GM21526 (cell line): ENCODE measurements around the gene ADGRG1.

Experiments used
- ATAC-seq: cut with Tn5 transposase; IDR thresholded peaks from one replicate; pipeline ENCODE4 v1.9.1; 2021; ENCODE audit warnings: moderate library complexity; ENCODE audit not compliant: unreplicated experiment, low FRiP score

ADGRG1 gene

DNA sequence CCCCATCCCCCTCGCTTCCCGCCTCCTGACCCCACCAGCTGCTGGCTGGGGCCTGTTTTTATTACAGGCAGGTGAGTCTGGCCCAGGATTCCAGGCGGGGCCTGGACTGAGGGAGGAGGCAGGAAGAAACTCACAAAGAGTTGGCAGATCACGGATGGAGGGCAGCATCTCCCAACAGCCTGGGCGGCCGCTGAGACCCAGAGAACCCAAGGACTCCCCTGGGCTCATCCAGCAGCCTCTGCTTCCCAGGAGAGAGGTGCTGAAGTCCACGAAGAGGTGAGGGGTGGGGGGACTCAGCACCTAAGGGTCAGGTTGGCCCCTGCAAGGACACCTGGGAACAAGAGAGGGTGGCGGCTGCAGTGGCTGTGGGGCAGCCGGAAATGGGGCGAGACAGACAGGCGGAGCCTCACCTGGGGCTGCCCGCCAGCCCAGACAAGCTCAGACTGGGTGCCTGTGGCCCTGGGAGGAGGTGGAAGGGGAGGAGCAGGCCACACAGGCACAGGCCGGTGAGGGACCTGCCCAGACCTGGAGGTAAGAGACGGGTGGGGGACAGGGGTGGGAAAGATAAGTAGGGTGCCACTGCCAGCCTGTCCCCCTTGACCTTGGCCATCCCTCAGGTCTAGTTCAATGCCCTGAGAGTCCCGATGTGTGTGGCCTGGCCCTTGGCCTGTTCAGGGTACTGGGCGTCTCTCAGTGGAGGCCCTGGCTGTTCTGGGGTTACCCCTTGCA lies 8.7 kb upstream of the ADGRG1 start:
- ATAC-seq, result no peak

DNA sequence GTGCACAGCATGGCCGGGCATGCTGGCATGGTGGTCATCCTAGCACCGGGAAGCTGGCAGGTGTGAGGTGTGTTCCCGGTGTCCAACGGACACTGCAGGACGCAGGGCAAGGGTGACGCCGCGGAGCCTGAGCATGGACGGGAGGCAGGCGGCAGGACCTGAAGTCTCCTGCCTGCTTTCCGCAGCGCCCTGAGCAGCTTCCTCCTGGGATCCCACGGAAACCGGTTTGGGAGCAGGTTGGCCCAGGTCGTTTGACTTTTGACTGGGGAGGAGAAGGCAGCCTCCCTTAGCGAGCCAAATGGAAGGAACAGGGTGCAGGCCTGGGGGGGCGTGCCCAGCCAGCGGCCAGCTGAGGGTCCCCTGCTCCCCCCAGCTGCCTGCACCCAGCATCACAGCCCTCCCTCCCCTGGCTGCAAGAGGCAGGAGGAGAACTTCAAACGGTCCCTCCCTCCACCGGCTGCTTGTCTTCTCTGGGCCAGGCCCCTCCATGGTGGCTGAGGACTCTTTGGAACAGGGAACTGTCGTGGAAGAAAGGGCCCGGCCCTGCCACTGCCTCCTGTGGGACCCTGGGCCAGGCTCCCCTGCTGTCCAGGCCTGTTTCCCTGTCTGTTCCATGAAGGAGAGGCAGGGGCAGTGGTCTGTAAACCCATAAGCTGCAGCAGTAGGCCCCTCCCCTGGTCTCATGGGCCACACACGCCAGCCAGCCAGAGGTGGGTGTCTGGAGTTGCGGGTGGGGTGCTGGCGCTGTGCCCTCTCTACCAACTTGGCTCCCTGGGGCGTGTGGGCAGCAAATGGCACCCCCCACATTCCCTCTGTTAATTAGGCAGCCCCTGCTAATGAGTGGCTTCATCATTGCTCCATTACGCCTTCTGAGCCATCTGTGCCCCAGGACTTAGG lies 7.8 kb upstream of the ADGRG1 start:
- ATAC-seq, result no peak

DNA sequence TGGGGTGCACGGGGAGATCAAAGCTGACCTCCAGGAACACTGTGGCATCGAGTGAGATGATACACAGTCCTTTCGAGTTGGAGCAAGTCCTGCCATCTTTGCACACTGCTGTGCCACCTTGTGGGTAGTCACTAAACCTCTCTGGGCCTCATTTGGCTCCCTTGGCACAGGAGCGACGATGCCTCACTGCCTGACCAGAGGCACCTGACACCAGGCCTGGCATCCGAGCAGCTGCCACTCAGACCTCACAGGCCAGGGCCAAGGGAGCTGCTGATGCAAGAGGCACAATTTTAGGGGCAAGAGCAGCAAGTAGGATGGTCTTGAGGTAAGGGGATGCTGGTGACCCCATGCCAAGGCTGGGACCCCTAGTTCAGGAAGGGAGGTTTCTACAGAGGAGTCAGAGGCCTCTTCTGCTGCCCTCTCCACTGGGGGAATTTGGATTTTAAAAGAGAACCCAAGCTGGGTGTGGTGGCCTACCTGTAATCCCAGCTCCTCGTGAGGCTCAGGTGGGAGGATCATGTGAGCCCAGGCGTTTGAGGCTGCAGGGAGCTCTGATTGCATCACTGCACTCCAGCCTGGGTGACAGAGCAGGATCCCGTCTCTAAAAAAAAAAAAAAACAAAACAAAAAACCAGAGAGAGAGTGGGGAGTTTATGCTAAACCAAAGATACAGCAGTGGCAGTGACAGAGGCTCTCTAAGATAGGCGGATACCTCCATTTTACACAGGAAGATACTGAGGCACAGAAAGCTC lies 6.7 kb upstream of the ADGRG1 start:
- no peak for ATAC-seq

DNA sequence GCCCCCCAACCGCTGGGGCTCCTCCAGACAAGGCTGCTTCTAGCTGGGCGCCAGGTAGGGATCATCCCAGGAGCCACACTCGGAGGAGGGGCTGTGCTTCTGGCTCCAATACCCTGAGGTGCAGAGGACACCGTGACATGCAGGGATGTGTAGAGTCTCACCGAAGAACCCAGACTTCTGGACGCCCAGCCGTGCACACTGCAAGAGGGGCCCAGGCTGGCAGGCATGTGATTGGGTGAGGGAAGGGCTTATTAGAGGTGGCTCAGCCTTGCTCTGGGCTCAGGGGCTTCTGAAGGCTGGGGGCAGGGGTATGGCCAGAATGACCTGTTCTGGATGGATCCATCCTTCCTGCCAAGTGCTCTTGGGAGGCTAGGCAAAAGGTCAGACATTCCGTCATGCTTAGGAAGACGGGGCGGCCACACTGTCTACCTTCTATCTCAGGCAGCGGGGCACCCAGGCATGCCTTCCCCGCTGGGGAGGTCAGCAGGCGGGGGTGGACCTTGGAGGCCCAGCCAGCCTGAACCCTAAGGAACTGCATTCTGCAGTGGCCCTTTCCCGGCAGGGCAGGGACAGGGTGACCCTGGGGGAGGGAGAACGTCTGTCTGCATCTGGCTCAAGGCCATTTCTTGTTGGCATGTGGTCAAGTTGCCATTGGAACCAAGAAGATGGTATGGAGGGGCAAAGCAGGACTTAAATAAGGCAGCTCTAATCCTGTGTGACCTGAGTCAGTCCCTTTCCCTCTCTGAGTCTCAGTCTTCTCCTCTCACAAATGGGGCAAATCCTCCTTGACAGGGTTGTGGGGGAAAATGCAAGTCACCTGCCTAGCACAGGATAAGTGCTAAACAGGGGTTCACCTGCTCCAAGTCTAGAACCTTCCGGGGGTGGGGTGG lies 5.8 kb upstream of the ADGRG1 start:
- ATAC-seq, result no peak

DNA sequence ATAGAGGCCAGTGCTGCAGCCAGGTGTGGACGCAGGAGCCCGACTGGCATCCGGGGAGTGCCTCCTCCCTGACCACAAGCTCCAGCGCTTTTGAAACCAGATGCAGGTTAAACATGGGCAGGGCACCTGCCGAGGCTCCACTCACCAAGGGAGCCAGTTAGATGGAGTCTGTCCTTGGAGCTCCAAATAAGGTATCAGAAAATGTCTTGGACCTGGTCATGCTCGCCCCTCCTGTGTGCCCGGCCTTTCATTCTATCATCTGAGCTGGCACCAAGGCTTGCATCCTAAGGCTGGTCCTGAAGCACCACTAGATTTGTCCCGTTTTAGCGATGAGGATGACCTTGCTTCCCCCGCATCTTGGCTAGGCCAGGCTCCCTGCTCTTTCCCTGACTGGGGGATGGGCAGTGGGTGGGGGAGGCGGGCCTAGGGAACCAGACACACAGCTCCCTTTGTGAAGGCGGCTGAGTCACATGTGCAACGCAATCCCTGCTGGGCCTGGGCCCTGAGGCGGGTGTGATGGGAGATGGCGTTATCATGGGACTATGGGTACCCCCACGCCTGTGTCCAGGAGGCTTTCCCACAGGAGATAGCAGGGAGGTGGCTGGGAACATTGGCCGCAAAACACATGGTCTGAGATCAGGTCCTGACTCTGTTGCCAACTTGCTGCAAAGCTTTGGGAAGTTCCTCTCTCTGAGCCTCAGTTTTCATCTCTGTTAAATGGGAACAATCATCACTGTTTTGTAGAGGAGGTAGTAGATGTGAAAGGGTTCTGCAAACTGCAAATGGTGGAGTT lies 5.0 kb upstream of the ADGRG1 start:
- no peak for ATAC-seq

DNA sequence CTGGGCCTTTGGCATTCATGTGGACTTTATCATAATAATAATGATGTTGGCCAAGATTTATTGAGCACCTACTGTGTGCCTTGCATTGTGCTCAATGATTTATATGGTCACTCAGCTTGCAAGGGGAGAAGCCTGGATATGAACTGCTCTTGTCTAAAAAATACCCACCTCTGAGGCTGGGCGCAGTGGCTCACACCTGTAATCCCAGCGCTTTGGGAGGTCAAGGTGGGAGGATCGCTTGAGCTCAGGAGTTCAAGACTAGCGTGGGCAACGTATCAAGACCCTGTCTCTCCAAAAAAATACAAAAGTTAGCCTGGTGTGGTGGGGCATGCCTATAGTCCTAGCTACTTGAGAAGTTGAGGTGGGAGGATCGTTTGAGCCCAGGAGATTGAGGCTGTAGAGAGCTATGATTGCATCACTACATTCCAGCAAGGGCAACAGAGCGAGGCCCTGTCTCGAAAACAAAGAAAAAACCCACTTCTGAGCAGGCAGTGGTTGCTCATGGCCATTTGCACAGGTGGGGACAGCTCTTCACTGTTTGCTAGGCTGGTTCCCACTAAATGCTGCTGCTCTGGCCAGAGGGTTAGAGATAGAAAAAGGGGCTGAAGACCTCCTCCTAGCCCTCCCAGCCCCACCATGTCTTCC lies 4.3 kb upstream of the ADGRG1 start:
- no peak for ATAC-seq

DNA sequence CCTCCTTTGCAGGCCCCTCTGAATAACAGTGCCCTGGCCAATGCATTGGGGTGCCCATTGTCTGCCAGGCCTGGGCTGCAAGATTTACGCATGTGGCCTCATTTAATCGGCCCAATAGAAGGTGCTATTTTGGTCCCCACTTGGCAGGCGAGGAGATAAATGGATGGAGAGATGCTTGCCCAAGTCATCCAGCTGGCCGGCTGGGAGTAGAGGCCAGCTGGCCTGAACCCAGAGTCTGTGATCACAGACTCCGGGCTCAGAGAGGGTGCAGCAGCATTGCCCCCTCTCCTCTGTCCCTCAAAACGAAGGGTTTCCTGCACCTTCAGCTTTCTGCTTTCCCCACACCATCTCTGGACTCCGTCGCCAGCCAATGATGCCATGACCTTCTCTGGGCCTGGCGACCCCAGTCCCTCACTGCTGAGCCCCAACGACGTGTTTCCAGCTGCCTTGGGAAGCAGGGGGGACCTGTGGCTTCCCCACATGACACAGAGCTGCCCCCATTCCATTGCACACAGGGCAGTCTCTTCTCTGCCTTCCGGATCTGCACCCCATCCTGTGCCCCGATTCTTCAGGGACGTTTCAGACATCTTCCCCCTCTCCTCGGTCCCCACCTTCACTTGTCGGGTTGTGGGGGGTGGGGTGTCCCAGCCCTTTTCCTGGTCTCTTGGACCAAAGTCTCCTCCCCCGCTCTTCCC lies 3.5 kb upstream of the ADGRG1 start:
- ATAC-seq, result no peak

DNA sequence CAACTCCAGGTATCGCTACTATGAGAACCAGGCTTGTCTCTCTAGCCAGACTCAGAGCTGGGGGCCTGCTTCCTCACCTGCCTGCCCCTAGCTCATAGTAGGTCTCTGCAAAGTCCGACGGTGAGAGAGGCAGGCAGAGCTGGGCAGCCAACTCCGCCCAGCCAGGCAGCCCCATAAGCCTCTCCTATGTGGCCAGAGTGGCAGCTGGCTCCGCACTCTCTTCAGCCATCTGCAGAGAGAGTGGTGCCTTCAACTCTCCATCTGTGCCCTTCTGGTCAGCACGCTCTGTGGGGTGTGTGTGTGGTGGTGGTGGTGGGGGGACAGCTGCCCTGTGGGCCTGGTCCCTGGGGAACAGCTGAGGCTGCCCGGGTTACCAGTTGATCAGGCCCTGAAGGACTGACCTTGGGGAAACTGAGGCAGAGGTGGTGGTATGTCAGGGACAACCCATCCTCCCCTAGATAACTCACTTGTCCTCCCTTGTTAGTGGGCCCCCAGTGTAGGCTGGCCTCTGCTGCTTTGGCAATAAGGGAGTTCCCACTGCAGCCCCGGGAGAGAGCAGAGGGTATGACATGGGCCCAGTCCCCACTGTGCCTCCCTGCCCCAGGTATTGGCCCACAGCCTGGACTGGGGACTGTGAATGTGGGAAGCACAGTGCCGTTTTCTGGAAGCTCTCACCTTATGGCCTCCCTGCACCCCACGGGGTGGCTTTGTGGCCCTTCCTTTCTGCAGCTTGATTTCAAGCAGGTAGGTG lies 1.8 kb upstream of the ADGRG1 start:
- no peak for ATAC-seq

DNA sequence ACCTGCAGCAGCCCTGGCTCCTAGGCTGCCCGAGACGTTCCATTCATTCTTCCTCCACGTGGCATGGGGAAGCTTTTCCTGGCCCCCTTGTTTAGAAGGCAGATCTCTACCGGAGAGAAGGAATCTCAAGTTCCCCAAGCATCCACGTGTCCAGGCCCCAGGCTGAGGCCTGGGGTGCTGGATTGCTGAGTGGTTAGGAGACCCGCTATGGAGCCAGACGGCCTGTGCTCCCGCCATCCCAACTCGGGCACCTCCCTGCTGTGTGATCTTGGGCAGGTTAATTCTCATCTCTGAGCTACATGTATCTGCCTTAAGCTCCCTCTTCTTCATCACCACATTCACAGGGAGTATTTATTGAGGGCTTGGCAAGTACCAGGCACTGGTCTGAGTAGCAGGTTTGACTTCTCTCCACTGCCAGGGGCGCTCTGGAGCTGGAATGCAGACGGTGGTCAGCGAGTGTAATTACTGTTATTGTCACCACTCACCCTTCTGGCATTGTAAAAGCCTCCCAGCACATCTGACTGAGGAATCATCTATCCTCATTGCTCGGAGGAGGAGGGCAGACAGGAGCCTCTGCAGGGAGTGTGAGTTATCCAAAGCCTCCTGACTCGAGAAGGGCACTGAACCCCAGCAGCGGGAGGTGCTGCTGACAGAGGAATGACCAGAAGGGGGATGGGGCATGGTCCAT lies 1.1 kb upstream of the ADGRG1 start:
- no peak for ATAC-seq

DNA sequence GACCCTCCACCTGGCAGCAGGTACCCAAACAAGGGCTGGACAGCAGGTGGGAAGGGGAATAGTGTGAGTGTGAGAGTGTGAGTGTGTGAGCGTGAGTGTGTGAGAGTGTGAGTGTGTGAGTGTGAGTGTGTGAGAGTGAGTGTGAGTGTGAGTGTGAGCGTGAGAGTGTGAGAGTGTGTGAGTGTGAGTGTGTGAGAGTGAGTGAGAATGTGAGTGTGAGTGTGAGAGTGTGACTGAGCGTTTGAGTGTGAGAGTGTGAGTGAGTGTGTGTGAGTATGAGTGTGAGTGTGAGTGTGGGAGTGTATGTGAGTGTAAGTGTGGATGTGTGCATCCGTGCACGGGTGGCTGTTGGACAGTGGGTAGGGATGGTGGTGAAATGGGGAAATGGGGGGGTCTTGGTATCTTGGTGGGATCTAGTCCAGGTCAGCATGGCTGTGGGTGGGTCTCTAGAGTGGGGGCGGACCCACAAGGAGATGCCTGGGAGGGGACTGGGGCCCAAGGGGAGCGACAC lies 408 bp downstream of the ADGRG1 start:
- no peak for ATAC-seq

DNA sequence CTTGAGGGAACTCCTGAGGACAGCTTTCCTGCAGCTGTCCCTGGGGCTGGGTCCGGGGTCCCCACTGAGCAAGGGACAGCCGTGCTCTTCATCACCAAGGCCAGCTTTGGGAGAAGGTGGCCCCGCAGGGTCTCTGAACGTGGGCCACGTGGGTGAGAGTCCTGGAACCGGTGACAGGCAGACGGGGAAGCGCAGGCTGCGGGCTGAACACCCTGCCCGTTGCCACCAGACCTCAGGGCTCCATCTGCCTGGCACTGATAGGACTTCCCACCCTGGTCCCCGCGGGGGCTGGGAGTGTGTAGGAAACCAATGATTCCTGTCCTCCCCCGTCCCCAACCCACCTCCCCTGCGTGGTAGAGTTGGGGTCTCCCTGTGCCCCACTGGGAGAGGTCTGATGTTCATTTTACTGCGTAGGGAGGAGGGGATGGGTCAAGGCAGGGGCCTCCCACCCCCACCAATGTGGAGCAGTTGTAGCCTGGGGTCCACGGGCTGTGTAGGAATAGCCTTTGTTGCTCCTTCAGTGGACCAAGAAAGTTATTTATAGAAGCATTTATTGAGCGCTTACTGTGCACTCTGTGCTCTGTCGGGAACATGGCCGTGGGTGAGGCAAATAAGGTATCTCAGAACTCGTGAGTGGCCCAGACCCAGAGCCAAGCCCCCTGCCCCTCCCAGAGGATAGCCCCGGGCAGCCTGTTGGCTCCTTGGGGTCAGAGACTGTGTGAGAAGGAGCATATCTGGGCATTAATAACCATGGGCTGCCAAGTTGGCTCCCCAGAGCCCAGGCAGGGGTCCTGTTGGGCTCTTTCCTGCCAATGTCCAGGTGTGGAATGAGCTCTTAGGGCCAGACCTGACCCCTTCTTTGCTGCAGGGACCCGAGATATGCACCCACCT lies 1.3 kb downstream of the ADGRG1 start:
- ATAC-seq, result no peak

DNA sequence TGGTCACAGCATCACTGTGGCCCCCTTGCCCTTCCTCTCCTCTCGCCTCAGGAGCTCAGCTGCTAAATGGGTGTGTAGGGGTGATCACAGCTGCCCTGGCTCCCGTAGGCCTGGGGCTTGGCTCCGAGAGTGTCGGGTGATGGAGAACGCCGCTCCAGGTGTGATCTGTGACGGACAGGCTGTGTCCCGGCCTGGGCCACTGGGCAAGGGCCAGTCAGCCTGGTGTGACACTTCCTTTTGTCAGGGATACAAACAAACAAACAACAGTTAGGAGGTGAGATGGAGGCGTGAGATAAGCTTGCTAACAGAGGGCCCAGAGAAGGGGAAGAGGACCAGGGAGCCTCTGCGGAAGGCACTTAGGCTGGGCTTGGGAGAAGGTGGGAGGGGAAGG lies 2.0 kb downstream of the ADGRG1 start:
- no peak for ATAC-seq

DNA sequence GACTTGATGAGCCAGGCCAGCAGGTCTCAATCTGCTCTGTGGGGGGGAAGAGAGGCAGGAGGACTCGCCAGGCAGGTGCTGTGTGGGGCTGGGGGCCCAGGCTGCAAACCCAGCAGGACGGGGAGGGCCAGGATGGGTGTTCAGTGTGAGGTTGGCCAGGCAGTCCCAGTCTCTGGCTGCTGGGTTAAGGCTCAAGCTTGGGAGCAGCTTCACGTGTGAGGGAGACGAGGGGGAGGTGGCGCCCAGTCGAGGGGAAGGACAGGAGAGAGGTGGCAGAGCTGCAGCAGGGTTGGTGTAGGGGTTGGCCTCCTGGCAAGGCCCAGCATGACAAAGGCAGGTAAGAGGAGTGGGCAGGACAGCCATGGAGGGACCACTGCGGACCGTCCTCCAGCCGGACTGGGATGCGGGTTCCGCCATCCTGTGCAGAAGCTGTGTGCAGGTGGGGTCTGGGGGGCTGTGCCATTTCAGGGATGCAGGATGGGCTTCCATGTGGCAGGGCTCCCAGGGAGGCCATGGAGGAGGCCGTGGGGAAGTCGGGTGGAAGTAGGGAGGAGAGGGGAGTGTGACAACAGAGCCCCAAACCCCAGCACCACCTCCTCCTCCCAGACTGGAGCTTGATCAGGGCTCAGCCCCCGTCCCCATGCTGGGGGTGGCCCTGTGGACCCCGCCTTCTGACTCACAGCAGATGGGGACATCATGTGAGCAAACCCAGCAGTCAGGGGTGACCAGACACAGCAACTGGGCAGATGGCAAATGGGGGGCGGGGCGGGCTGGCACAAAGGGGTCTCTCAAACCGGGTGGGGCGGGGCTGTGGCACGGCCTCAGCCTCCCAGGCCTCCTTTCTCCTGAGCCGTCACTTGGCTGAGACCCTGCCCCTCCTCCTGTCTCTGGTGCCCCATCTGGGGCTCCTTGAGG lies 2.8 kb downstream of the ADGRG1 start:
- ATAC-seq, result no peak

DNA sequence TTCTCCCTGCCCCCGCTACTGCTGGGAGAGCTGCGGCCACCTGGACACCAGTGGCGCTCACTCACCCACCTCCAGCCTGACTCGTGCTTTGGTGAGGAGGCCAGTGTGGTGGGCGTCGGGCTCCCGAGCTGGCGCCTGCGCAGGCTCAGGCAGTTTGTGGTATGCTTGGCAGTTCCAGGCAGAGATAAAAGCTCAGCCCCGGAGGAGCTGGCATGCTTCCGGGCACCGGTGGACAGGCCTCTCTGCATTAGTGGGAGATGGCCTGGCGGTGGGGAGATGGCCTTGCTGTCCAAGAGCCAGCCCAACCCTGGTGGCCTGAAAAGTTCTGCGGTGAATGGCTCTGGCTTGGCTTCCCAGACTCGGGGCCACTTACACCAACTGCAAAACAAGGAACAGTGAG lies 4.1 kb downstream of the ADGRG1 start:
- ATAC-seq, result no peak
